Kidney capillary endothelial cell (primary cell): ENCODE results near the gene CAPZA2.
"Not testable (repeated sequence)": the region's sequence is repeated elsewhere in the genome, so short reads cannot be mapped to it uniquely, and the experiment has no call there.

ENCODE experiments used
- DNase-seq: peaks from one replicate; pipeline ENCODE4 v3.0.0-alpha.2; 2018; ENCODE audit warnings: low spot score

The CAPZA2 gene

GRCh38 chr7:116920359-116920758 lies 58.0 kb downstream of the CAPZA2 start:
- DNase-seq = no peak

- no peak for DNase-seq
Observed at GRCh38 chr7:116922545-116922944, 60.2 kb downstream of the CAPZA2 start.

- DNase-seq = no peak
Observed at GRCh38 chr7:116924741-116925140, 62.4 kb downstream of the CAPZA2 start.

DNA sequence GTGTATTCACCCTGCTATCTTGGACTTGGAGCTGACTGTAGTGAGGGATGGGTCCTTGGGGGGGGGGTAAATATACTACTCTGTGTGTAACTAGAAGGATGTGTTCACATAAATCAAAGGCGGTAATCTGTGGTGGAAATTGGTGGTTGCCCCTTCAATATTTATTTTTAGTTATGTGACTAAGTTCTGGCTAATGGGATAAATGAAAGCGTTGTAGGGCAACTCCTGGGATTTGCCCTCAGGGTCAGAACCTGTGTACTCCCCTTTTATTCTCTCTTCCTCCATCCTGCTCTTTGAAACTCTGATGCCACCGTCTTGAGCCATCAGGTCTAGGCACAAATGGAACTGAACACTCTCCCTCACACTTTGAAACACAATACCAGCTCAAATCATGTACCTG lies 66.6 kb downstream of the CAPZA2 start:
- no peak for DNase-seq

GRCh38 chr7:116929914-116930913 lies 67.8 kb downstream of the CAPZA2 start:
- peak; percentile 67 for DNase-seq

- DNase-seq = no peak
Observed at GRCh38 chr7:116932566-116932965, 70.2 kb downstream of the CAPZA2 start.

GRCh38 chr7:116933465-116933864 lies 71.1 kb downstream of the CAPZA2 start:
- DNase-seq = no peak

- no peak for DNase-seq
Observed at GRCh38 chr7:116934580-116934979, 72.2 kb downstream of the CAPZA2 start.

DNA sequence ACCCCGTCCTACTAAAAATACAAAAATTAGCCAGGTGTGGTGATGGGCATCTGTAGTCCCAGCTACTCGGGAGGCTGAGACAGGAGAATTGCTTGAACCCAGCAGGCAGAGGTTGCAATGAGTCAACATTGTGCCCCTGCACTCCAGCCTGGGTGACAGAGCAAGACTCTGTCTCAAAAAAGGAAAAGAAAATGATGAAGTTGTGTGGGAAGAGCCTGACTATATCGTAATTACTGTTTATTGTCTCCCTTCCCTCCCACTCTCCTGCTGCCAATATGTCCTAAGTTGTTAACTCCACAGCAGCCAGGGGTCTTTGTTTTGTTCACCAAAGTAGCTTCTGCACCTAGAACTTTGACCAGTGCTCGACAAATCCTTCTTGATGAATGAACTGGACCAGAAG lies 74.5 kb downstream of the CAPZA2 start:
- DNase-seq = not testable (repeated sequence)

DNA sequence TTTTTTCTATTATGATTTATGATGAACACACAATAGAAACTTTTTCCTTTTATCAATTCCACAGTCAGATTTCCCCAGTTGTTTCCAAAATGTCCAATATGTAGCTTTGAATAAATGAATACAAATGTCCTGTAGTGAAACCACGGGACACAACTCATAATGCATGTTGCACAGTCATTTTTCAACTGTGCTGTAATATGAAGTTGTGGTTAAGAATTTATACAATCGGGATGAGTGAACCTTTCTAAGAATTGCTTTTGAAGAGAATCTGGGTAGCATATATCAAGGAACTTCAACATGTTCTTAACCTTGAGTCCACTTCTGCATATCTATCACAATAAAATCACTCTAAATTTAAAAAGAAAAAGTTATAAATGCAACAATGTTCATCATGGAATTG lies 76.3 kb downstream of the CAPZA2 start:
- DNase-seq = no peak

- no peak for DNase-seq
Observed at GRCh38 chr7:116940689-116941370, 78.4 kb downstream of the CAPZA2 start.

DNA sequence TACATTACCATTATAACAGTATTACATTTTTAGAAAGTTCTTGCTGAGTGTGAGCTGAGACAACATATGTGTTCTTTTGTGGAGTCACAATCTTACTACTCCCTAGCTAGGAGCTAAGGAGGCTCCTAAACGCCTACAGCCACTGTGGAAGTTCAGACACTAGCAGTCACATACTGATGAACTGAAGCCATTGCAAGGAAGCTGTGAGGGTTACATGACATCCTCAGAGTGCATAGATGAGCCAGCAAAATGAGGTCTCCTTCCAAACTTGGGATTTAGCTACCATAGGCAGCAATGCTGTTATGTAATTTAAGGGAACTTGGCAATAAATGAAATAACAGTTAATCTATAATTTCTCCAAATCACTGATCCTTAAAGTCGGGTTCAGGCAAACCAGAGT lies 80.1 kb downstream of the CAPZA2 start:
- no peak for DNase-seq

DNA sequence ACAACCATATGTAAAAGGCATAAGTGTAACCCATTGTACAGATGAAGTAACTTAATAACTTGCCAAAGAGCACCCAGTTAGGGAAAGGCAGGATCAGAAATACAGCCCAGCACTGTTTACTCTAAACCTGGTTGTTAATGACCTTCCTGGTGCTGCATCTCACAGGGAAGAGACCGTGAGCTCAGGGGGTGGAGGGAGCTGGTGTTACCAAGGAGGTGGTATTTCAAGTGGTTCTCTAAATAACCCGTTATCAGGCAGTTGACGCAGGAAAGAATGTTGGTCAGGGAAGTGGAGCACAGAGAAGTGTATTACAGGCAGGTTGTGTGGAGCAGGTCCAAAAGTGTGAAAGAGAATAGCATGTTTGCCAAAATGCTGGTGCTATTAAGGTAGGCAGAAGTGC lies 86.5 kb downstream of the CAPZA2 start:
- DNase-seq = no peak

GRCh38 chr7:116949941-116950801 lies 87.8 kb downstream of the CAPZA2 start:
- DNase-seq = no peak

DNA sequence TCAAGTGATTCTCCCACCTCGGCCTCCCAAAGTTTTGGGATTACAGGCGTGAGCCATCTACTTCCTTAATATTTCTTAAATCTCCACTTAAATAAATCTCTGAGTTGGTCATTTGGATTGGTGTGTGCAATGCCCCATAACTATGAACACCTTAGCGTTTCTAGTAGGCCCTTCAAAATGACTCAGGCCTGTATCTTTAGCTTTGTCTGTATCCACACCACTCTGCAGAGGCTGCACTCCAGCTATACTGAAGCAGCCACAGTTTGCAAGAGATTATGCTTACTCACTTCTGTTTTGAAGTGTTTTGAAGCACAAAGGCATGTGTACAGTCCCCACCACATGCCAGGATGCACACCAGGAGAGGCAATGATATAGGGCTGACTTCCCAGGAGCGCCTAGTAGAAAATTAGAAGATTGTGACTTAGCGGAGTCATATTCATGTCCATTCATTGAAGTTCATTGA lies 88.5 kb downstream of the CAPZA2 start:
- DNase-seq = no peak

DNA sequence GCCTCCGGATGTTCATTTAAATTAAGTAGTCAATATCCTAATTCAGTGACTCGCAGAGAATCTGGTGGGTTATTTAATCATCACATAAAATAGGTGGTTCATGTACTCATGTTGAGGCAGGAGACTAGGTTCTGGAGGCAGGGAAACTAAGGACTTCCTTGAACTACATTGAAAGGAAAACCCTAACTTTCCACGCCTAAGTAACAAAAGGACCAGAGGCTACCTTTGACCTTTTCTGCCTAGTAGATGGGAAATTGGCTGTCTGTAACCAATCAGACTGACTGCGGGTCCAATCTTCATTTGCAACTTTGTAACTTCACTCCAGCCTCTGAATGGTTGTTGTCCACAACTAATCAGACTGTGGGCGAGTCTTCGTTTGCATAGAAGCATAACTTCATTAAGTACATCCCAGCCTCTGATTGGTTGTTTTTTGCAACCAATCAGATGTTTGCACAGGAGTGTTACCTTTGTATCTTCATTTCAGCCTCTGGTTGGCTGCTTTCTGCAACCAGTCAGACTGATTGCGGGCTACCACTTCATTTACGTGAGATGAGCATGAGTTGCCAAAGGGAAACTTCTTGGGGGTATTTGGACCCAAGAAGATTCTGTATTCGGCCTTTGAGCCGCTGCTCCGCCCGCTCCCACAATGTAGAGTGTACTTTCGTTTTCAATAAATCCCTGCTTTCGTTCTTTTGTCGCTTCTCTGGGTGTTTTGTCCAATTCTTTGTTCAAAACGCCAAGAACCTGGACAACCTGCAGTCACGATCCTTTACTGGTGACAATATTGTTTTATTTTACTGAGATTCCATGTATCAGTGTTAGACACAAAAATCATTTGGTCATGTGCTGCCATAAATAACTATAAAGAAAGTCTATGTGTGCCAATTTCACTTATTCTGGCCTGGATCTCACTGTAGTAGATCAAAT lies 89.2 kb downstream of the CAPZA2 start:
- no peak for DNase-seq

GRCh38 chr7:116952635-116953371 lies 90.4 kb downstream of the CAPZA2 start:
- no peak for DNase-seq

DNA sequence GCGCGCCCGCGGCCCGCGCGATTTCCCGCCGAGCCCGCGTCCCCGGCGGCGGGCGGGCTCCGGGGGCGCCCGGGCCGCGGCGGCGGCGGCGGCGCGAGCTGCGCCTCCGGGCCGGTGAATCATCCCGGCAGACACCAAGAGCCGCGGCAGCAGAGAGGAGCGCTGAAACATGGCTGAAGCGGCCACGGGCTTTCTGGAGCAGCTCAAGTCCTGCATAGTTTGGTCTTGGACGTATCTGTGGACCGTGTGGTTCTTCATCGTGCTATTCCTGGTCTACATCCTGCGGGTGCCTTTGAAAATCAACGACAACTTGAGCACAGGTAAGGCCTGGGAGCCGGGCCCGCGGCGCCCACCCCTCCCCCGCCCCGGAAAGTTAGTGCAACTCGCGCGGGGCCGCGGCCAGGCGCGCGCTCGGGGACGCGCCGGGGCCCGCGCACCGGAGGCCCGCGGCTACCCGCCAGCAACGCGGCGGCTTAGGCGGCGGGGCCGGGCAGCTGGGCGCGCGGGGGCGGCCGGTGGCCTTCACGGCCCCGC lies 91.1 kb downstream of the CAPZA2 start, which contains the start of gene ST7:
ST7 (plus strand) TSS at position 130 of the 534 bp plus-strand sequence; CDS start at position 170, 40 bp downstream.
- peak; percentile 61 for DNase-seq

- peak; percentile 47 for DNase-seq
Observed at GRCh38 chr7:116953906-116954838, 91.8 kb downstream of the CAPZA2 start.
